GM21825 (cell line): ENCODE results near the gene LRRC37B.
A peak's percentile ranks its signal among the peaks of the same experiment; 100 is the strongest.
"Not testable (repeated sequence)": the region's sequence is repeated elsewhere in the genome, so short reads cannot be mapped to it uniquely, and the experiment has no call there.

Experiments used
- ATAC-seq: cut with Tn5 transposase; IDR thresholded peaks from one replicate; pipeline ENCODE4 v1.9.1; 2021; ENCODE audit warnings: mild to moderate bottlenecking, moderate library complexity; ENCODE audit not compliant: unreplicated experiment

Gene LRRC37B

GRCh38 chr17:32006957-32007462 is at the start of gene LRRC37B:
LRRC37B (plus strand) TSS chr17:32007383; CDS start chr17:32021393, 14,010 bp downstream.
- peak; percentile 81 for ATAC-seq

DNA sequence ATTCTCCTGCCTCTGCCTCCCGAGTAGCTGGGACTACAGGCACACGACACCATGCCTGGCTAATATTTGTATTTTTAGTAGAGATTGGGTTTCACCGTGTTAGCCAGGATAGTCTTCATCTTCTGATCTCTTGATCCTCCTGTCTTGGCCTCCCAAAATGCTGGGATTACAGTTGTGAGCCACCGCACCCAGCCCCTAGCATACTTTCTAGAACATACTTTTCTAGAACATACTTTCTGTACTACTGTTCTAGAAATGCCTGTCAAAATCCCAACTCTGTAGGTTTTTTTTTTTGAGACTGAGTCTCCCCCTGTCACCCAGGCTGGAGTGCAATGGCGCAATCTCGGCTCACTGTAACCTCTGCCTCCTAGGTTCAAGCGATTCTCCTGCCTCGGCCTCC is 43.1 kb upstream of the LRRC37B start:
- ATAC-seq = not testable (repeated sequence)

GRCh38 chr17:31967648-31968047 is 39.5 kb upstream of the LRRC37B start:
- no peak for ATAC-seq

- not testable (repeated sequence) for ATAC-seq
Observed at GRCh38 chr17:31970416-31970815, 36.8 kb upstream of the LRRC37B start.

DNA sequence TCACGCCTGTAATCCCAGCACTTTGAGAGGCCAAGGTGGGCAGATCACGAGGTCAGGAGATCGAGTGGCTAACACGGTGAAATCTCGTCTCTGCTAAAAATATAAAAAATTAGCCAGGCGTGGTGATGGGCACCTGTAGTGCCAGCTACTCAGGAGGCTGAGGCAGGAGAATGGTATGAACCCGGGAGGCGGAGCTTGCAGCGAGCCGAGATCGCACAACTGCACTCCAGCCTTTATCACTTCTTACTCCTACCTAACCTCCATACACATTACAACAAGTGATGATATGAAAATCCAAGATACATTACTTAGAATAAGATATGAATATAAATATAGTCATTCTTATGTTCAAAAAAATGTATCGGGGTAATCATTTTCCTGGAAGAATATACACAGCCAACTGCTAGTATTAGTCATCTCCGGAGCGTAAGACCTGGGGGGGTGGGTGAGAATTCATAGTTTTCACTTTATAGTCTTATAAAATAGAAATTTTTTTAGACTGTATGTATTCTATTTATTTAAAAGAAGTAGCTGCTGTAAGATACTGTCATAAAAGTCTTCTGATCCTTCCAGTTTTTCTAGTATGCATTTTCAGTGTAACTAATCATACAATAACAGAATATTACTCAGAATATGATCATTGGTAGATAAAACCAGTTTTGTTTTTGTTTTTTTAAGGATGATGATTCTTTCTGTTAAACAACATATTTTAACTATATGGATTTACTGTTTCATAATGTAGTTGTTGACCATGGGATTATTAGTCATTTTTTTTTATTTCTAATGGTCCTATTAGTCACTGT is 32.7 kb upstream of the LRRC37B start:
- not testable (repeated sequence) for ATAC-seq

DNA sequence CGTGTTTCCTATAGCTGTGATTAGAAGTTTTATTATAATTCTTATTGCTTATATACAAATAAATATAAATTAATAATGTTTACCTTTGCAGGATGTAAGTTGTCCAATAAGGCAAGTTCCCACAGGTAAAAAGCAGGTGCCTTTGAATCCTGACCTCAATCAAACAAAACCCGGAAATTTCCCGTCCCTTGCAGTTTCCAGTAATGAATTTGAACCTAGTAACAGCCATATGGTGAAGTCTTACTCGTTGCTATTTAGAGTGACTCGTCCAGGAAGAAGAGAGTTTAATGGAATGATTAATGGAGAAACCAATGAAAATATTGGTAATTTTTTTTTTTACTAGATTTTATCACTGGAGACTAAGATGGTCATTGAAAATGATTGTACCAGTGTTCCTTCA is 31.8 kb upstream of the LRRC37B start:
- ATAC-seq = not testable (repeated sequence)

DNA sequence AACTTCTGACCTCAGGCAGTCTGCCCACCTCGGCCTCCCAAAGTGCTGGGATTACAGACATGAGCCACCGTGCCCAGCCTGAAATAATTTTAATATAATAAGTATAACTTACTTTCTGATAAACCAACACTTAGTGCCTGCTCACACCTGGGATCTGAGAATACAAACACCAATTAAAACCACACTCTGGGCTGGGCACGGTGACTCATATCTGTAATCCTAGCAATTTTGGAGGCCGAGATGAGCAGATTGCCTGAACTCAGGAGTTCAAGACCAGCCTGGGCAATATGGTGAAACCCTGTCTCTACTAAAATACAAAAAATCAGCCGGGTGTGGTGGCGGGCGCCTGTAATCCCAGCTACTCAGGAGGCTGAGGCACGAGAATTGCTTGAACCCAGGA is 15.4 kb upstream of the LRRC37B start:
- not testable (repeated sequence) for ATAC-seq

DNA sequence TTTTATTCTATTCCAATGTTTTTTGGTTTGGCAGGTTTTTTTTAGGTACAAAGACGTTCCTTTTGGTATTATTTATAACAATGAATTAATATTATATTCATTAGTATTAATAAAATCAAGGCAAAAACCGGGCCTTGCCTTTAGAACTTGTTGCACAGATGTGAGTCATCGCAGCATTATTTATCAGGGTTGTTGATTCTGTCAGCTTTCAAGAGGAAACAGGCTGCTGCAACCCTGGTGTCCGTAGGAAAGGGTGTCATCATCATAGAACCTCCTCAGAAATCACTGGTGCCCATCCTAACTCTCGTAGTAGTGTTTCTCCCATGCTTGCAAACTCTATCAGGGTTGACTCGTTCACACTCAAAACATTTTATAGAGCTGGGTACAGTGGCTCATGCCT is 10.2 kb upstream of the LRRC37B start:
- no peak for ATAC-seq

DNA sequence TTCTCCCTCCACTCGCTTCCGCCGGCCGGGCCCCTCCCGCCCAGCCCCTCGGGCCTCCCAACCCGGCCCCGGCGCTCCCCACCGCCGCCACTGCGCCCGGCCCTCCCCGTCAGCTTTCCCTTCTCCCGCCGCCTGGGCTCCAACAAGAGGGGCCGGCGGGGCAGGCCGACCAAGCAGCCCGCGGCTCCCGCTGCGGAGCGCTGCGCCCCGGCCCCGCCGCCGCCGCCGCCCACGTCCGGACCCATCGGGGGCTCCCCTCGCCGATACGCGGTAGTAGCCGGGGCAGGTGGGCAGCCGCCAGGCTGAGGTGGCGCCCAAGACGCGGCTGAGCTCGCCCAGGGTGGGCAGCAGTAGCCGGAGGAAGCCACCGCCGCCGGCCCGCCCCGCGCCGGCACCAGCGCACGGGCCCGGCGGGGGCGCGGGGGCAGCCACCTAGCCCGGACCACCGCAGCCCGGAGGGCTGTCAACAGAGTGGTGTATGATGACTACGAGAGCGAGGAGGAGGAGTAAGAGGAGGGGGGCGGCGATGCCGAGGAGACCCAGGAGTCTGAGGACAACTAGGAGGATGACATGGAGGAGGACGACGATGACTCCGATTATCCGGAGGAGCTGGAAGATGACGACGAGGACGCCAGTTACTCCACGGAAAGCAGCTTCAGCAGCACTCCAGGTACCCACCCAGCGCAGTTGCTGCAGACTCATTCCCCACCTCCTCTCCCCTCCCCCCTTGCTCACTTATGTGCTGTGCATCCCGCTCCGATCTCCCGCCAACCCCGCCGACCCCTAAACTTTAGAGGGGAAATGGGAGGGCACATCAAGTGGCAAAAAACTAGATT is 498 bp downstream of the LRRC37B start:
- peak; percentile 38 for ATAC-seq

GRCh38 chr17:32009262-32009542 is 2.0 kb downstream of the LRRC37B start:
- no peak for ATAC-seq

- ATAC-seq = no peak
Observed at GRCh38 chr17:32010114-32010513, 2.9 kb downstream of the LRRC37B start.

DNA sequence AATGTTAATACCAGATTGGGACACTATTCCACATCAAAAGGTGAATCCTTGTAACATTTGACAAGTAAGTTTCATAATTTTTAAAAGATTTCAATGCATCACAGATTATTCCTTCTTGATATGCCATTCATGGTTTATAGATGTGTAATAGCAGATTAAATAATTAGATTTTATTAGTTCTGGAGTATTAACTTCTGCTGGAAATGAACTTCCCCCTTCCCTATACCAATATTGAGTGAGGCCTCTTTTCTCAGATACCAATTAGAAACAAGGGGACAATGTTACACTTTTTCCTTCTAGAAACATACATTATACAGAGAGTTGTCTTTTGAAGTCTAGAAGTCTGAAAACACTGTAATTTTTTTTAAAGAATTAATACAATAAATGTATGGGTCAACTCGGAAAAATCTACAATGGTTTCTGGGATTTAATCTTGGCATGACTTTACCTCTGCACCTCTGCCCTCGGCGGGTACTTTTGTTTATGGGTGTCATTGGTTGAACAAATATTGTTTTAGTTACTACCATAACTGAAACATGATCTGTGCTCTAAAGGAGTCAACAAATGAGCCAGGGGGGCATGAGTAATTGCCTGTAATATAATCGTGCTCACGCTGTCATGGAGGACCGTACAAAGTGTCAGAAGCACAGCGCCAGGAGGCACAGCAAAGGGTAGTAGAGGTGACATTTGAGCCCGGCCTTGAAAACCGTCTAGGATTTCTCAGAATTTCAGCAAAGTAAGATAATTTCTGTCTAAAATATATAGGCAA is 8.2 kb downstream of the LRRC37B start:
- no peak for ATAC-seq

- no peak for ATAC-seq
Observed at GRCh38 chr17:32016231-32016630, 9.0 kb downstream of the LRRC37B start.

- no peak for ATAC-seq
Observed at GRCh38 chr17:32019228-32019627, 12.0 kb downstream of the LRRC37B start.

DNA sequence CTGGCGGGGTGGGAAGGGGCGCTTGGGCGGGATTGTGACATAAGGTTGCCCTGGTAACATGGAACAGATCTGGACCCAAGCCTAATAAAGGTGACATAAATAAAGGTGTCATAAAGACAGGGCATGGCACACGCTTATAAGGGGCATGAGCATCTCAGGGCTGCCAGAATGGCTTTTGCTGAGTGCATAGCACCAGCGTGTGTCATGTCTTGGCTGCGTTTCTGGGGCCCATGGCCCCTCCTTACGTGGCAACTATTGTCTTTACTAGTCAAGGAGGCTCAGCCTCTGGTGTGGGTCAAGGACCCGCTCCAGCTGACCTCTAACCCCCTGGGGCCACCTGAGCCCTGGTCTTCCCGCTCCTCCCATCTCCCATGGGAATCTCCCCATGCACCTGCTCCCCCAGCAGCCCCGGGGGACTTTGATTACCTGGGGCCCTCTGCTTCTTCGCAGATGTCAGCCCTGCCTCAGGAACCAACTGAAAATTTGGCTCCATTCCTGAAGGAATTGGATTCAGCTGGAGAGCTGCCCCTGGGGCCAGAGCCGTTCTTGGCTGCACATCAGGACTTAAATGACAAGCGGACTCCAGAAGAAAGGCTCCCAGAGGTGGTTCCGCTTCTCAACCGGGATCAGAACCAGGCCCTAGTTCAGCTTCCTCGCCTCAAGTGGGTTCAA is 13.9 kb downstream of the LRRC37B start:
- no peak for ATAC-seq

GRCh38 chr17:32021615-32021955 is 14.4 kb downstream of the LRRC37B start:
- ATAC-seq = no peak

- ATAC-seq = not testable (repeated sequence)
Observed at GRCh38 chr17:32022554-32022953, 15.4 kb downstream of the LRRC37B start.

DNA sequence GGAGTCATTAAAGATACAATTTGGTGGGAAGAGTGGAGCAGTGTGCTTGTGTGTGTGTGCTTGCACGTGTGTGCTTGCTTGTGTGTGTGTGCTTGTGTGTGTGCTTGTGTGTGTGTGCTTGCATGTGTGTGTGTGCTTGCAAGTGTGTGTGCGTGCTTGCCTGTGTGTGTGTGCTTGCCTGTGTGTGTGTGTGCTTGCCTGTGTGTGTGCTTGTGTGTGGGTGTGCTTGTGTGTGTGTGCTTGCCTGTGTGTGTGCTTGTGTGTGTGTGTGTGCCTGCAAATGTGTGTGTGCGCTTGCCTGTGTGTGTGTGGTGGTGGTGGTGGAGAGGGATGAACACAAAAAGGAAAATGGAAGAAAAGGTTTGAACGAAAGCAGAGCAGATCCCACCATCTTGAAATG is 20.1 kb downstream of the LRRC37B start:
- not testable (repeated sequence) for ATAC-seq

DNA sequence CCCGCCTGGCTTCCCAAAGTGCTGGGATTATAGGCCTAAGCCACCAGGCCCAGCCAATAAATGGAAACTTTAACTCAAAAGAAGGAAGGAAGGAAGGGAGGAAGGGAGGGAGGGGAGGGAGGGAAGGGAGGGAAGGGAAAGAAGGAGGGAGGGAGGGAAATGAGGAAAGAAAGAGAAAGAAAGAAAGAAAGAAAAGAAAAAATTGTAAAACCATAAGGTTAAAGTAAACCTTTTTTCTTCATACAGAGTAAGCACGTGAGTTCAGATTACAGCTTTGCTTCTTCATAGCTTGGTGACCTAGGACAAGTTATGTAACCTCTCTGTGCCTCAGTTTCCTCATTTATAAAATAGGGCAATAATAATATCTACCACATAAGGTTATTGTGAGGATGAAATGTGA is 26.0 kb downstream of the LRRC37B start:
- no peak for ATAC-seq

GRCh38 chr17:32033812-32034211 is 26.6 kb downstream of the LRRC37B start:
- not testable (repeated sequence) for ATAC-seq

GRCh38 chr17:32040246-32040645 is 33.1 kb downstream of the LRRC37B start:
- not testable (repeated sequence) for ATAC-seq
